ENCODE data around the gene PTPA. TPM values are rescaled to one million over a fixed set of nuclear protein-coding genes. Genes with fewer than 3 reads are reported as not detected.
A peak's percentile ranks its signal among the peaks of the same experiment; 100 is the strongest.

PTPA gene
- polyA plus RNA-seq, 1 experiment: 140 TPM

- ChIA-PET POLR2A (interaction anchor here (0.9 kb wide), 1 partner anchor 24 kb away, joined by 3 read pairs; no protein-coding TSS in a partner anchor), CTCF (interaction anchor here (1.3 to 13.5 kb wide), 2 partner anchors 29 to 39 kb away, joined by 6 to 145 read pairs; no protein-coding TSS in a partner anchor)
- Histone ChIP-seq H3K4me3 (ENCODE audit: low read depth, low read length) (no peak overlapping the region), H3K27me3 (ENCODE audit: control insufficient read depth, insufficient read depth, low read length) (no peaks in the 10 kb centered on the region), H3K9me3 (ENCODE audit: control insufficient read depth, insufficient read depth, low read length) (no peaks in the 10 kb centered on the region; the same call in 1 of the 2 replicates), H3K27ac (ENCODE audit: low read depth, low read length) (no peak overlapping the region)
- no peak for DNase-seq (ENCODE audit: low read depth, low spot score)
- no peak for TF ChIP-seq CTCF (IDR thresholded peaks at IDR 0.05; ENCODE audit: low read depth, low read length)
Observed at GRCh38 chr9:129170229-129170628, 59.0 kb downstream of the PTPA start.

- CTCF ChIA-PET: interaction anchor here (0.6 to 13.5 kb wide), 7 partner anchors 26 to 439 kb away, joined by 3 to 145 read pairs (median 5); no protein-coding TSS in a partner anchor
- H3K27me3 ChIP-seq (ENCODE audit: control insufficient read depth, insufficient read depth, low read length): no peaks in the 10 kb centered on the region
- DNase-seq (ENCODE audit: low read depth, low spot score): no peak
- POLR2A ChIA-PET: interaction anchor here (0.8 to 1.4 kb wide), 3 partner anchors 26 to 33 kb away, joined by 3 to 11 read pairs (median 3); no protein-coding TSS in a partner anchor
- no peak overlapping the region for H3K27ac ChIP-seq (ENCODE audit: low read depth, low read length)
- TF ChIP-seq CTCF (IDR thresholded peaks at IDR 0.05; ENCODE audit: low read depth, low read length): no peak
- no peaks in the 10 kb centered on the region; the same call in 1 of the 2 replicates for H3K9me3 ChIP-seq (ENCODE audit: control insufficient read depth, insufficient read depth, low read length)
- no peak overlapping the region for H3K4me3 ChIP-seq (ENCODE audit: low read depth, low read length)
Observed at GRCh38 chr9:129171993-129172751, 61.0 kb downstream of the PTPA start.

GRCh38 chr9:129172816-129173215, 61.6 kb downstream of the PTPA start:
- TF ChIP-seq CTCF (IDR thresholded peaks at IDR 0.05; ENCODE audit: low read depth, low read length): no peak
- no peaks in the 10 kb centered on the region for H3K27me3 ChIP-seq (ENCODE audit: control insufficient read depth, insufficient read depth, low read length)
- no peak overlapping the region for H3K4me3 ChIP-seq (ENCODE audit: low read depth, low read length)
- DNase-seq (ENCODE audit: low read depth, low spot score): no peak
- no peak overlapping the region for H3K27ac ChIP-seq (ENCODE audit: low read depth, low read length)
- ChIA-PET POLR2A (interaction anchor here (0.8 to 1.4 kb wide), 3 partner anchors 27 to 34 kb away, joined by 3 to 11 read pairs (median 3); no protein-coding TSS in a partner anchor), CTCF (interaction anchor here (0.6 to 13.5 kb wide), 11 partner anchors 8 to 438 kb away, joined by 3 to 145 read pairs (median 10); no protein-coding TSS in a partner anchor)
- no peaks in the 10 kb centered on the region; the same call in 1 of the 2 replicates for H3K9me3 ChIP-seq (ENCODE audit: control insufficient read depth, insufficient read depth, low read length)

GRCh38 chr9:129173296-129174101, 62.3 kb downstream of the PTPA start:
- Histone ChIP-seq H3K9me3 (ENCODE audit: control insufficient read depth, insufficient read depth, low read length) (no peaks in the 10 kb centered on the region; the same call in 1 of the 2 replicates), H3K4me3 (ENCODE audit: low read depth, low read length) (peak overlapping the region; percentile 64), H3K27ac (ENCODE audit: low read depth, low read length) (no peak overlapping the region), H3K27me3 (ENCODE audit: control insufficient read depth, insufficient read depth, low read length) (no peaks in the 10 kb centered on the region)
- POLR2A ChIA-PET: interaction anchor here (0.8 to 2.6 kb wide), 16 partner anchors 11 to 454 kb away, joined by 3 to 29 read pairs (median 4); no protein-coding TSS in a partner anchor
- DNase-seq (ENCODE audit: low read depth, low spot score): no peak
- CTCF ChIA-PET: interaction anchor here (0.5 to 13.5 kb wide), 47 partner anchors 8 to 555 kb away, joined by 3 to 145 read pairs (median 4); no protein-coding TSS in a partner anchor
- no peak for TF ChIP-seq CTCF (IDR thresholded peaks at IDR 0.05; ENCODE audit: low read depth, low read length)
